Non-pigmented ciliary epithelial cell (primary cell): Measurements from ENCODE around the gene ACSL6.

Experiments
- DNase-seq: peaks from one replicate; pipeline ENCODE4 v3.0.0-alpha.2; 2010; ENCODE audit warnings: low read depth

The ACSL6 gene

GRCh38 chr5:132016721-132017250, 5.3 kb upstream of the ACSL6 start:
- DNase-seq, result no peak

GRCh38 chr5:132013711-132014110, 2.3 kb upstream of the ACSL6 start:
- no peak for DNase-seq

GRCh38 chr5:132013006-132013689, 1.7 kb upstream of the ACSL6 start:
- no peak for DNase-seq

- DNase-seq, result no peak
These were observed 1.0 kb upstream of the ACSL6 start for GRCh38 chr5:132012371-132013005.

- DNase-seq, result no peak
These were observed 353 bp downstream of the ACSL6 start for GRCh38 chr5:132010989-132011621.

- DNase-seq, result no peak
These were observed 841 bp downstream of the ACSL6 start for GRCh38 chr5:132010645-132010988.

- DNase-seq, result no peak
These were observed 1.6 kb downstream of the ACSL6 start for GRCh38 chr5:132009706-132010405.

- no peak for DNase-seq
These were observed 2.3 kb downstream of the ACSL6 start for GRCh38 chr5:132008961-132009680.

- DNase-seq, result no peak
These were observed 3.3 kb downstream of the ACSL6 start for GRCh38 chr5:132008163-132008473.

- peak; percentile 55 for DNase-seq
These were observed 3.9 kb downstream of the ACSL6 start for GRCh38 chr5:132007399-132008162.

GRCh38 chr5:132006331-132007120, 4.9 kb downstream of the ACSL6 start:
- no peak for DNase-seq

- DNase-seq, result no peak
These were observed 5.9 kb downstream of the ACSL6 start for GRCh38 chr5:132005591-132005990.

GRCh38 chr5:132003982-132004381, 7.5 kb downstream of the ACSL6 start:
- DNase-seq, result no peak

- DNase-seq, result no peak
These were observed 8.2 kb downstream of the ACSL6 start for GRCh38 chr5:132003170-132003744.

- DNase-seq, result no peak
These were observed 8.7 kb downstream of the ACSL6 start for GRCh38 chr5:132002757-132003156.

GRCh38 chr5:132001647-132002561, 9.6 kb downstream of the ACSL6 start:
- DNase-seq, result no peak

GRCh38 chr5:132000677-132001453, 10.6 kb downstream of the ACSL6 start:
- DNase-seq, result no peak

- no peak for DNase-seq
These were observed 11.3 kb downstream of the ACSL6 start for GRCh38 chr5:132000241-132000490.
